ENCODE data around the gene CD14.
"Not testable (repeated sequence)": the region's sequence is repeated elsewhere in the genome, so short reads cannot be mapped to it uniquely, and the experiment has no call there.

CD14 gene

DNA sequence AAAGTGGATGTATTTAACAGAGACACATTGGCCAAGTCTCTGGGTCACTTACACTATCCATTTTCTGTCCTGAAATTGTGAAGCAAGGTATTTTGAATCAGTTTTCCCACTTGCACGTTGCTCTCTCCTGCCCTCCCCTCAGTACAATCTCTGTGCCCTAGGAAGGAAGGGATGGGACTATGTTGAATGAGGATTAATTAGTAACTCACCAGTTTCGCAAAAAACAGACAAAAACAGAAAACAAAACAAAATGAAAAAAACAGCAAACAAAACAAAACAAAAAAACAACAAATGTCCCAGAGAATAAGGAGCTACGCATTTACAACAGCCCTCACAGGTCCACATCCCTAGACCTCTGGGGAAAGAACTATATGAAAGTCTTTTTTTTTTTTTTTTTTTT is 1.1 kb upstream of the CD14 start:
- DNase-seq, result no peak

DNA sequence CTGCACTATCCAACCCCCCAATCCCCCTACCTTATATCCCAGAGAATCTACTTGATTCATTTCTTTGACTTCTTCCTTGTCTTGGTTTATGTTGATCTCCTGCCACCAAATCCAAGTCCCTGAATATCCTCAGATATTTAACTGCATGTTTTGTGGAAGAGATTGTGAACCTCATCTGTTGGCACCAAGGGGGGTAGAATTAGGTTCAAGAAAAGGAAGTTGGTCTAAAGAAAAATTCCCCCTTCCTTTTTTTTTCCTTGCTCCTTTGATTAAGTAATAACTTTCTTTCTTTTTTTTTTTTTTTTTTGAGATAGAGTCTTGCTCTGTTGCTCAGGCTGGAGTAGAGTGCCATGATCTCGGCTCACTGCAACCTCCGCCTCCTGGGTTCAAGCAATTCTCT is 526 bp upstream of the CD14 start:
- no peak for DNase-seq

DNA sequence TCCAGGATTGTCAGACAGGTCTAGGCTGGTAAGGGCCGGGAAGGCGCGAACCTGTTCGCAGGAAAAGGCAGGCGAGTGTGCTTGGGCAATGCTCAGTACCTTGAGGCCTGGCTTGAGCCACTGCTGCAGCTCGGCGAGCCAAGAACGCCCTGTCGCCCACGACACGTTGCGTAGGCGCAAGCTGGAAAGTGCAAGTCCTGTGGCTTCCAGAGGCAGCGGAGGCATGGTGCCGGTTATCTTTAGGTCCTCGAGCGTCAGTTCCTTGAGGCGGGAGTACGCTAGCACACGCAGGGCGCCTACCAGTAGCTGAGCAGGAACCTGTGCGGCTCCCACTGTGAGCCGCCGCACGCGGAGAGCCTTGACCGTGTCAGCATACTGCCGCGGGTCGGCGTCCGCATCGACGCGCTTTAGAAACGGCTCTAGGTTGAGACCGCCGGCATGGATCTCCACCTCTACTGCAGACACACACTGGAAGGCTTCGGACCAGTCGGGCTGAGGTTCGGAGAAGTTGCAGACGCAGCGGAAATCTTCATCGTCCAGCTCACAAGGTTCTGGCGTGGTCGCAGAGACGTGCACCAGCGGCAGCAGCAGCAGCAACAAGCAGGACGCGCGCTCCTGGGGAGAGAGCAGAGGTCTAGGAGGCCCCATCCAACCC is 482 bp downstream of the CD14 start:
- peak; percentile 33 for DNase-seq

GRCh38 chr5:140631831-140632365 is 1.1 kb downstream of the CD14 start:
- DNase-seq, result no peak

GRCh38 chr5:140631036-140631417 is 1.9 kb downstream of the CD14 start:
- DNase-seq, result no peak

DNA sequence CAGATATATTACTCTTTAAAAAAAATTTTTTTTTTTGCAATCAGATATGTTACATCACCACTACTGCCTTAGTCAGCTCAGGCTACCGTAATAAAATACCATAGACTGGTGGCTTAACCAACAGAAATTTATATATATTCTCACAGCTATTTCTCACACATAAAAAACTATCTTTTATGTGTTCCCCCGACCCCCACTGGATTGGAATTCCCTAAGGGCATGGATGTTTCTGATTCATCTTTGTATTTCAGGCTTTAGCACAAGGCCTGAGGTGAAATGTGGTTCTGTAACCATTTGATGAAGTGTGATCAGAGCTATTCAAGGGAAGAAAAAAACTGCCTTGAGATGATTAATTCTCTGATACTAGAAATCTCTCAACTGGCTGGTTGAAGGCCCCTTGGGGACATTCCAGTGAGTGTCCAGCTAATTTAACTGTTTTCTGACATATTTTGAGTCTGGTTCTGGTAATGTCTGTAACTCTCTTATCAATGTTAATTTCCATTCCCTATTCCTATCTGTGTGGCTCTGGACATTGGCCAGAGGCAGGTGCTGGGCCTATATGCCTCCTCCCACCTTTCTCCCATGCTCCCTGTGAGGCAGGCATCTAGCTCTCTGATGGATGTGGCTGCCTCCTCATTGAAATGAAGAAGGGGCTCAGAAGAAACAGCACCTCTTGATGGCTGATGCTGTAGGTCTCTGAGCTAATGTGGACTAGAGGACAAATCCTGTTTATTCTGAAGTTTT is 2.5 kb downstream of the CD14 start:
- peak; percentile 46 for DNase-seq

DNA sequence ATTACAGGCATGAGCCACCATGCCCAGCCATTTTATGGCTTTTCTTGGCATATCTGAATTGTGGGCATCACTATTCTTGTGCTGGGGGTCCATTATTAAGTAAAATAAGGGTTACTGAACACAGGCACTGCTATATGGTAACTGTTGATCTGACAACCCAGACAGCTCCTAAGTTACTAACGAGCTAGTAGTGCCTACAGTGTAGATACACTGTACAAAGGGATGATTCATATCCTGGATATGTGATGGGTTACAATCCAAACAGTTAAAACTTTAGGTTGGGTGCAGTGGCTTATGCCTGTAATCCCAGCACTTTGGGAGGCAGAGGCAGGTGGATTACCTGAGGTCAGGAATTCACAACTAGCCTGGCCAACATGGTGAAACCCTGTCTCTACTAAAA is 4.3 kb downstream of the CD14 start:
- DNase-seq, result no peak

- DNase-seq, result no peak
Measured at GRCh38 chr5:140627972-140628371, 5.0 kb downstream of the CD14 start.

GRCh38 chr5:140624886-140625285 is 8.1 kb downstream of the CD14 start:
- DNase-seq, result not testable (repeated sequence)

DNA sequence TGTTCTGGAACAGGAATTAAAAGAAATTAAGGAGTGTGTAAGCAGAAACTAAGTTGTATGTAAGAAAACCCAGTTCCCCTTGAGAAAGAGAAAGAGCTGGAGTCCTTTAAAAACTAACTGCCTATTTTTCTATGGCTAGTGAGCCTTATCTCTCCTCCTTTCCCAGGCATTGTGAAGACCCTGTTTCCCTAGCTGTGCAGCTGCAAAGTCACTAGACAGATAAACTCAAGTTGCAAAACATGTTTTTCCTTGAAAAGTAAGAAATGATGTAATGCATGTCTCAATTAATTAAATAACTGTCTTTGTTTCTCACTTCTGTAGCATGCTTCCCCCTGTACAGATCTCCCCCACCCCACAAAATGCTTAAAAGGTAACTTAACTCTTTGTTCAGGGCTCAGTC is 9.9 kb downstream of the CD14 start:
- DNase-seq, result not testable (repeated sequence)

GRCh38 chr5:140622301-140622700 is 10.7 kb downstream of the CD14 start:
- DNase-seq, result no peak

- DNase-seq, result no peak
Measured at GRCh38 chr5:140611020-140611521, 21.9 kb downstream of the CD14 start.

GRCh38 chr5:140609126-140609525 is 23.8 kb downstream of the CD14 start:
- no peak for DNase-seq

DNA sequence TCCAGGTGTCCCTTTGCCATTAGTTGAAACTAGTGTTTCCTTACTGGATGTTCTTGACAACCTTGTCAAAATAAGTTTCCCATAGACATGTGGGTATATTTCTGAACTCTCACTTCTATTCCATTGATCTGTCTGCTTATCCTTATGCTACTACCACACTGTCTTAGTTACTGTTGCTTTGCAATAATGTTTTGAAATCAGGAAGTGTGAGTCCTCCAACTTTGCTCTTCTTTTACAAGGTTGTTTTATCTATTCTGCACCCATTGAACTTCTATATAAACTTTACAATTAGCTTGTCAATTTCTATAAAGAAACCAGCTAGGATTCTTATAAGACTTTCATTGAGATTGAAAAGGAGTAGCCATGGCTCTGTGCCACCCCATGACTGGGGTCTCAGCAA is 24.3 kb downstream of the CD14 start:
- DNase-seq, result no peak

DNA sequence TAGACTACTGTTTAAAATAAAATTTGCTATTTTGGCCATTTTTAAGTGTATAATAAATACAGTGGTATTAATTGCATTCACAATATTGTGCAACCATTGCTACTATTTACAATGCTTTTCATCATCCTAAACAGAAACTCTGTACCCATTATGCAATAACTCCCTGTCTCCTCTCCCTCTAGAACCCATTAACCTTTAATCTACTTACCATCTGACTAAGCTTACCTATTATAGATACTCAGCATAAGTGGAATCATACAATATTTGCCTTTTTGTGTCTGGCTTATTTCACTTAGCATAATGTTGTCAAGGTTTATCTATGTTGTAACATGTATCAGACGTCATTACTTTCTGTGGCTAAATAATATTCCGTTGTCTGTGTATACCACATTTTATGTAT is 25.9 kb downstream of the CD14 start:
- no peak for DNase-seq

DNA sequence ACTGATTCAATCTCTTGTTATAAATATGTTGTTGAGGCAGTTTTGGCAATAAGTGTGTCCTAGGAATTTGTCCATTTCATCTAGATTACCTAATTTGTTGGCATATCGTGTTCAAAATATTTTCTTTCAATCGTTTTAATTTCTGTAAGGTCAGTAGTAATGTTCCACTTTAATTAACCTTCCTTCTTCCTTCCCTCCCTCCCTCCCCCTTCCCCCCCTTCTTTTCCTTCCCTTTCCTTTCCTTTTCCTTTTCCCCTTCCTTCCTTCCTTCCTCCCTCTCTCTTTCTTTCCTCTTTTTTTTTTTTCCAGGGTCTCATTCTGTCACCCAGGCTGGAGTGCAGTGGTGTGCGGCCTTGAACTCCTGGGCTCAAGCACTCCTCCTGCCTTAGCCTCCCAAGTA is 27.1 kb downstream of the CD14 start:
- DNase-seq, result no peak

GRCh38 chr5:140603734-140604133 is 29.2 kb downstream of the CD14 start:
- DNase-seq, result no peak

GRCh38 chr5:140603446-140603698 is 29.6 kb downstream of the CD14 start:
- DNase-seq, result not testable (repeated sequence)

DNA sequence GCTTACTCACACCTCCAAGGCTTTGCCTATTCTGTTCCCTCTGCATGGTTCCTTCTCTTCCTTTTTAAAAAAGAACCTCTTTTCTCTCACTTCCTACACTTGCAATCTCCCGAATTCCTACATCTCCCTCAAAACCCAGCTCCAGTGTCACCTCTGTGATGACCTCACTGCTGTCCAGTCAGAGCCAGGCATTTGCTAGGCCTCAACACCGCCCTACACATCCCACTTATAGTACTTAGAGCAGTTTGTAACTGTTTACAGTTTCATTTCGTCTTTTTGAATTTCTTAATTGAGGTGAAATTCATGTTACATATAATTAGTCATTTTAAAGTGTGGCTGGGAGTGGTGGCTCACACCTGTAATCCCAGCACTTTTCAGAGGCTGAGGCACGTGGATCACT is 30.8 kb downstream of the CD14 start:
- no peak for DNase-seq

- DNase-seq, result no peak
Measured at GRCh38 chr5:140600096-140600495, 32.9 kb downstream of the CD14 start.

DNA sequence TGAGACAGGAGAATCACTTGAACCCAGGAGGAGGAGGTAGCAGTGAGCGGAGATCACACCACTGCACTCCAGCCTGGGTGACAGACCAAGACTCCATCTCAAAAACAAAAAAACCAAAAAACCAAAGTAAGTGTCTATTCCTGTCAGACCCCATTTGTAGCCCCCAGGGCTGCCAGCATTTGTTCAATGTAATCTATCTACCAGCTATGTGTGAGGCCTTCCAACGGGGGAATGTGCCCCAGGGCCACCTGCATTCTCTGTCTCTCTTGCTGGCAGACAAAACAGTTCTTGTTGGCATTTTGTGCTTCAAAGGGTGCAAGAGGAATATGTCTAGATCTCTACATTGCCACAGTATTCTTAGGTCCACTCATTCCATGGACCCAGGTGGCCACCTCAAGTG is 34.1 kb downstream of the CD14 start:
- no peak for DNase-seq

DNA sequence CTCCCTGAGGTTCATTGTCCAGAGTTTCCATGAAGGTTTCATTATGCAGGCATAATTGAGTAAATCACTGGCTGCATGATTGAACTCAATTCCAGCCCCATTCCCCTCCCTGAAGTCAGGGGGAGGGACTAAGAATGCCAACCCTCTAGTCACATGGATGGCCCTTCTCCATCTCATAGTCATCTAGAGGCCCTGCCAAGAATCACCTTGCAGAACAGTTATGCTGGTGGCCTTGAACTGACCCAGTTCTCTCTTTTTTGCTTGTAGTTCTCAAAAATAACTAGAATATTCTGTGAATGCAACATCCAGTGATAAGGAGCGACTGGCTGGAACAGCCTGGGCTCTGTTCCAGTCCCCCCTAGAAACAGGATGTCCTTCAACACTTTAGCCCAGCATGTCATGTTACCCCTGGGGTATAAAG is 36.6 kb downstream of the CD14 start:
- DNase-seq, result no peak

DNA sequence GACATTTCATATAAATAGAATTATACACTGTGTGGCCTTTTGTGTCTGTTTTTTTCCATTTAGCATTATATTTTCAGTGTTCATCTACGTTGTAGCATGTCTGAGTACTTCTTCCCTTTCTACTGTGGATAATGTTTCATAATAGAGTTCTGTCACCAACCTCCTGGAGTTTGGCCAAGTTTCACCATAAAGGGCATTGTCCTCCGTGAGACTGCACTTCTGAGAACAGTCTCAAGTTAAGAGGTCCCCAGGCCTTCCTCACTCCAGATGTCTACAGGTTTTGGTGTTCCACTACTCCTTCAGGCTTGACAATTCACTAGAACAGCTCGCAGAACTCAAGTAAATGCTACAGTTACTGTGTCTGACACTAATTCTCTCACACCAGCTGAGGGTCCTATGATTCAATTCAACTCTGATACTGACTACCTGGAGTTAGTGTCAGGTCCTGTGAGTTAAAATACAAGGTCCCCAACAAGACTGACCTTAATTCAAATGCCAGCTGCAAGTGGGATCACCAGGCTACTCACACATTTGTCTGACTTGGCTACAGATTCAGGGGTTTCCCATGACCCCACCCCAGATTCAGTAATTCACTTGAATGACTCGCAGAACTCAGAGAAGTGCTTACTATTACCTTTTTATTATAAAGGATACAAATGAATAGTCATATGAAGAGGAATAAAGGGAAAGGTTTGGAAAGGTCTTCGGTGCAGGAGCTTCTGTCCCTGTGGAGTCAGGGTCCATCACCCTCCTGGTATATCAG is 37.3 kb downstream of the CD14 start:
- no peak for DNase-seq

DNA sequence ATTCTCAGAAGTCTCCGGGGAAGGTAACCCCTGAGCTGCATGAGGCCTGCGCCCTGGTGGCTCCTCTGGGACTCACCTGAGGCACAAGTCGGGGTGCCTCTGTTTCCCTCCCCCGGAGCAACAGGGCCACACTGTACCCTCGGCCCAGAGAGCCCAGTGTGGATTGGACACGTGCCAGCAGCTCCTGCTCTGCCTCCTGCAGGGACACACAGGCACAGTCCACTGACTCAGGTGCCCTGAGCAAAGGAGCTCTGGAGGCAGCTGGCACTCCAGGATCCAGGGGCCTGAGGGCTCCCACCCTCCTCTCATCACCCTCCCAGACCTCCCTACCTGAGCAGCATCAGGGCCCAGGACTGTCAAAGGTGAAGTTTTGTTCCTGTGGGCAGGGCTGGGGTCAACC is 38.8 kb downstream of the CD14 start:
- DNase-seq, result no peak

All from fibroblast of skin of back (primary cell).